H9 (cell line): ENCODE results near the gene STOM. TPM values are rescaled to one million over a fixed set of nuclear protein-coding genes. Genes with fewer than 3 reads are reported as not detected.

ENCODE experiments used
- DNase-seq: peaks from one replicate; pipeline ENCODE4 v3.0.0-alpha.2; 2017
- H2AFZ ChIP-seq: one replicate; pipeline ENCODE4 v1.6.1; 2013; ENCODE audit warnings: mild to moderate bottlenecking, low read length, control low read depth, moderate library complexity
- H2AK5ac ChIP-seq: 2 replicates; pipeline ENCODE4 v1.6.1; 2013; ENCODE audit warnings: low read length, control low read depth, mixed read lengths; ENCODE audit not compliant: insufficient read length
- H2BK120ac ChIP-seq: one replicate; pipeline ENCODE4 v1.6.1; 2013; ENCODE audit warnings: low read depth, mild to moderate bottlenecking, low read length, control low read depth, inconsistent platforms; ENCODE audit not compliant: poor library complexity, severe bottlenecking
- H2BK12ac ChIP-seq: 2 replicates; pipeline ENCODE4 v1.6.1; 2013; ENCODE audit warnings: low read length, control low read depth, mixed read lengths, low read depth; ENCODE audit not compliant: insufficient read length
- H2BK15ac ChIP-seq: 2 replicates; pipeline ENCODE4 v1.6.1; 2013; ENCODE audit warnings: low read depth, low read length, control low read depth
- H2BK20ac ChIP-seq: one replicate; pipeline ENCODE4 v1.6.1; 2013; ENCODE audit warnings: low read depth, mild to moderate bottlenecking, low read length, control low read depth, inconsistent platforms; ENCODE audit not compliant: poor library complexity, severe bottlenecking
- H2BK5ac ChIP-seq: 2 replicates; pipeline ENCODE4 v1.6.1; 2013; ENCODE audit warnings: low read length, control low read depth, mixed read lengths; ENCODE audit not compliant: insufficient read length
- H3K14ac ChIP-seq: 2 replicates; pipeline ENCODE4 v1.6.1; 2013; ENCODE audit warnings: low read length, control low read depth; ENCODE audit not compliant: insufficient read depth
- H3K18ac ChIP-seq: 2 replicates; pipeline ENCODE4 v1.6.1; 2013; ENCODE audit warnings: low read depth, mild to moderate bottlenecking, mixed read lengths, low read length, control low read depth; ENCODE audit not compliant: insufficient read length
- H3K23ac ChIP-seq: 2 replicates; pipeline ENCODE4 v1.6.1; 2013; ENCODE audit warnings: low read length, control low read depth, mixed read lengths, low read depth; ENCODE audit not compliant: insufficient read length
- H3K23me2 ChIP-seq: 2 replicates; pipeline ENCODE4 v1.6.1; 2013; ENCODE audit warnings: low read depth, mild to moderate bottlenecking, mixed read lengths, low read length, control low read depth; ENCODE audit not compliant: insufficient read length, poor library complexity, severe bottlenecking
- H3K27ac ChIP-seq: 2 replicates; pipeline ENCODE4 v1.5.1; 2013; ENCODE audit warnings: low read length, control low read depth, mixed read lengths, low read depth; ENCODE audit not compliant: insufficient read length
- H3K27me3 ChIP-seq: 2 replicates; pipeline ENCODE4 v1.6.1; 2013; ENCODE audit warnings: low read length, control low read depth, inconsistent platforms; ENCODE audit not compliant: insufficient read depth
- H3K4ac ChIP-seq: 2 replicates; pipeline ENCODE4 v1.6.1; 2013; ENCODE audit warnings: low read depth, mild to moderate bottlenecking, control low read depth, inconsistent platforms, low read length, moderate library complexity
- H3K4me1 ChIP-seq: 2 replicates; pipeline ENCODE4 v1.6.1; 2013; ENCODE audit warnings: low read length, control low read depth, inconsistent platforms; ENCODE audit not compliant: insufficient read depth
- H3K4me2 ChIP-seq: 2 replicates; pipeline ENCODE4 v1.6.1; 2013; ENCODE audit warnings: low read length, control low read depth, mixed read lengths; ENCODE audit not compliant: insufficient read length, insufficient read depth
- H3K56ac ChIP-seq: 2 replicates; pipeline ENCODE4 v1.6.1; 2013; ENCODE audit warnings: low read depth, mild to moderate bottlenecking, mixed read lengths, low read length, control low read depth; ENCODE audit not compliant: insufficient read length
- H3K79me1 ChIP-seq: 2 replicates; pipeline ENCODE4 v1.6.1; 2013; ENCODE audit warnings: low read depth, mild to moderate bottlenecking, moderate library complexity, low read length, control low read depth, inconsistent platforms; ENCODE audit not compliant: insufficient read depth, poor library complexity, severe bottlenecking
- H3K79me2 ChIP-seq: 2 replicates; pipeline ENCODE4 v1.6.1; 2013; ENCODE audit warnings: low read length, control low read depth, inconsistent platforms; ENCODE audit not compliant: insufficient read depth
- H3K9ac ChIP-seq: 2 replicates; pipeline ENCODE4 v1.6.1; 2013; ENCODE audit warnings: low read length, control low read depth, mixed read lengths; ENCODE audit not compliant: insufficient read length; ENCODE audit errors: extremely low read depth
- H3K9me3 ChIP-seq: one replicate; pipeline ENCODE4 v1.6.1; 2013; ENCODE audit warnings: low read depth, low read length, inconsistent platforms; ENCODE audit not compliant: control insufficient read depth
- H3T11ph ChIP-seq: one replicate; pipeline ENCODE4 v1.6.1; 2013; ENCODE audit warnings: mild to moderate bottlenecking, low read length, control low read depth, inconsistent platforms
- H4K20me1 ChIP-seq: one replicate; pipeline ENCODE4 v1.6.1; 2013; ENCODE audit not compliant: control insufficient read depth, insufficient read length, insufficient read depth
- H4K5ac ChIP-seq: 2 replicates; pipeline ENCODE4 v1.6.1; 2013; ENCODE audit warnings: low read depth, mild to moderate bottlenecking, mixed read lengths, low read length, control low read depth; ENCODE audit not compliant: insufficient read length
- H4K8ac ChIP-seq: replicated peaks from 2 replicates; pipeline ENCODE4 v1.6.1; 2013; ENCODE audit warnings: low read length, control low read depth, mixed read lengths, low read depth; ENCODE audit not compliant: insufficient read length
- H4K91ac ChIP-seq: 2 replicates; pipeline ENCODE4 v1.6.1; 2013; ENCODE audit warnings: low read depth, mild to moderate bottlenecking, moderate library complexity, mixed read lengths, low read length, control low read depth; ENCODE audit not compliant: insufficient read length
- H3K27ac Mint-ChIP-seq, 3 experiments: 2 replicates in 2 of 3; 3 replicates in 1 of 3; pipeline ENCODE4 v1.8.0; 2020 to 2021; ENCODE audit warnings: mixed read lengths in 3 of 3, mild to moderate bottlenecking in 1 of 3, moderate library complexity in 1 of 3
- H3K27me3 Mint-ChIP-seq: 2 replicates; pipeline ENCODE4 v1.8.0; 2021; ENCODE audit warnings: low read depth, mild to moderate bottlenecking, moderate library complexity, mixed read lengths
- H3K36me3 Mint-ChIP-seq, 3 experiments: 2 replicates in 2 of 3; 3 replicates in 1 of 3; pipeline ENCODE4 v1.8.0; 2020 to 2021; ENCODE audit warnings: low read depth in 3 of 3, mixed read lengths in 3 of 3; ENCODE audit not compliant: insufficient read depth in 1 of 3
- H3K4me1 Mint-ChIP-seq, 2 experiments: 2 replicates each; pipeline ENCODE4 v1.8.0; 2020; ENCODE audit warnings: mixed read lengths in 2 of 2
- H3K4me3 Mint-ChIP-seq, 2 experiments: 2 replicates in 1 of 2; 3 replicates in 1 of 2; pipeline ENCODE4 v1.8.0; 2020 to 2021; ENCODE audit warnings: mild to moderate bottlenecking in 2 of 2, mixed read lengths in 2 of 2, moderate library complexity in 1 of 2
- H3K9me3 Mint-ChIP-seq, 2 experiments: 2 replicates in 1 of 2; 3 replicates in 1 of 2; pipeline ENCODE4 v1.8.0; 2020; ENCODE audit warnings: mild to moderate bottlenecking in 2 of 2, mixed read lengths in 2 of 2, moderate library complexity in 1 of 2
- CTCF ChIP-seq: fragments of 200-600 bp; sonication (generic); conservative IDR thresholded peaks from 3 replicates; pipeline ENCODE4 v1.8.0; 2021; ENCODE audit warnings: antibody characterized with exemption, mild to moderate bottlenecking
- WGBS: extraction: QIAGEN DNeasy Blood & Tissue Kit; methylation state at CpG from one replicate; pipeline ENCODE4 v1.1.7; 2013; ENCODE audit warnings: missing lambda C conversion rate, low lambda C conversion rate, mixed read lengths; ENCODE audit not compliant: insufficient read length; ENCODE audit errors: extremely low coverage; 5-methylcytosine and 5-hydroxymethylcytosine counted together
- total RNA-seq: library from RNA; stranded (reverse); gene quantifications from 2 replicates; pipeline ENCODE4 v1.2.1, GENCODE V29; 2021

Gene STOM
- total RNA-seq, 1 experiment from 2014 or later = 15.3 TPM

- H2BK5ac ChIP-seq = no peak overlapping the region
- Mint-ChIP-seq H3K27ac (no peak overlapping the region), H3K27me3 (peaks cover under 1% of the 10 kb centered on the region; the same call in 1 of the 2 replicates), H3K9me3 (no peaks in the 10 kb centered on the region), H3K36me3 (no peaks in the 10 kb centered on the region; a peak in 1 of 7 replicates), H3K4me1 (no peaks in the 10 kb centered on the region), H3K4me3 (no peak overlapping the region)
- no peak overlapping the region for H2BK12ac ChIP-seq
- H3K56ac ChIP-seq = no peak overlapping the region
- H3K18ac ChIP-seq = no peak overlapping the region
- no peak overlapping the region for H3K27ac ChIP-seq
- H3K4me2 ChIP-seq = no peak overlapping the region
- DNase-seq = no peak
- H4K20me1 ChIP-seq = no peaks in the 10 kb centered on the region
- H2BK120ac ChIP-seq = no peak overlapping the region
- H2BK20ac ChIP-seq = no peak overlapping the region
- H3K23ac ChIP-seq = no peak overlapping the region
- no peak overlapping the region for H3T11ph ChIP-seq
- H3K9me3 ChIP-seq = no peaks in the 10 kb centered on the region
- no peaks in the 10 kb centered on the region for H3K79me2 ChIP-seq
- no peak overlapping the region for H2AK5ac ChIP-seq
- no CpG with 5 or more reads among the region's 2 CpGs for WGBS
- H3K79me1 ChIP-seq = no peaks in the 10 kb centered on the region
- no peak overlapping the region for H3K14ac ChIP-seq
- TF ChIP-seq CTCF = no peak
- no peak overlapping the region for H2AFZ ChIP-seq
- H3K9ac ChIP-seq = no peak overlapping the region
- H3K4me1 ChIP-seq = no peaks in the 10 kb centered on the region
- no peaks in the 10 kb centered on the region for H3K27me3 ChIP-seq
- no peaks in the 10 kb centered on the region for H3K23me2 ChIP-seq
- no peak overlapping the region for H4K91ac ChIP-seq
- H4K5ac ChIP-seq = no peak overlapping the region
- H4K8ac ChIP-seq = no peak overlapping the region
- no peak overlapping the region for H2BK15ac ChIP-seq
- no peak overlapping the region for H3K4ac ChIP-seq
These were observed 30.6 kb downstream of the STOM start for GRCh38 chr9:121339437-121339836.
